SIG-M5 treated with dmso at 0.1 percent for 504 hours (cell line): Measurements from ENCODE around the gene SLC38A9.
"Not testable (repeated sequence)": the region's sequence is repeated elsewhere in the genome, so short reads cannot be mapped to it uniquely, and the experiment has no call there.

Source experiments
- DNase-seq: peaks from one replicate; lab custom pipeline; 2025; ENCODE audit not compliant: unreplicated experiment; lab: John Stamatoyannopoulos, UW

The SLC38A9 gene

DNA sequence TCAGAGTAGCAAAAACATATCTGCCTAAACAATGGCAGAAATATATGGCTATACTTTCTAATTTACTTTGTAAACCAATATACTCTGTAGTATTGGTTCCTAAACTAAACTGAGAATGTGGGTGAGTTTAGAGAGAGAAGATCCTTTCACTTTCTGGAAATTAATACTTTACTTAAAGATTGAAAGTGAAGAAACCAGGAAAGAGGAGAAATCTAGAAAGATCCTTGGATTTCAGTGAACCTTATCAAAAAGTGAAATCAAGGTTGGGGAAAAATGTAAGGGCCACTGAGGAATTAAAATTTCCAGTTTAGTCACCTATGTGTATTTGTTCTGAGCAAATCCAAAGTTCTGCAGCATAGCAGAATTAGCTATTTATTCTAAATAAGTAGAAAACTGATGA is 5.9 kb downstream of the SLC38A9 start:
- DNase-seq, result no peak

- DNase-seq, result peak; percentile 19
Observed at GRCh38 chr5:55702598-55703345, 9.4 kb downstream of the SLC38A9 start.

DNA sequence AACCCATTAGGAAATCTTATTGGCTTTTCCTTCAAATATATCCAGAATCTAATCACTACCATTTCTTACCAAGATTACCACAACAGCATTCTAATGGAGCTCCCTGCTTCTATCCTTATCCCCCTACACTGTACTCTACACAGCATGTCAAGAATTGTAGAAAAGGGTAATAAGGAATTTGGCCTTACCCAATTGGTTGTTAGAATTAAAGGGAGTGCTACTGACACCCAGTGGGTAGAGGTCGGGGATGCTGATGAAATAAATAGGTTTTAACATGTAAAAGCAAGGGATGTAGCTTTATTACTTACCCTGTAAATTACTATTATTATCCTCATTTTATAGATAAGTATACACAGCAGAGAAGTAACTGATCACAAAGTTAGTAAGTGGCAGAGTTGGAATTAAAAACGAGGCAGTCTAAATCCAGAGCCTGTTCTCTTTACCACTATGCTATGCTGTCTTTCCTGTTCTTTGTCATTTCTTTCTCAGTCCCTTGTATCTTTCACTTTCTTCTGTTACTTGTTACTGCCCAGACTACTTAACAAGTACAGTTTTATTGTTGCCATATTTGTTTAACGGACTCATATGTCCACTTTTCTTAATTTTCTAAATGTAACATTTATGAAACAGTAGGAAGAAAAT is 10.5 kb downstream of the SLC38A9 start:
- no peak for DNase-seq

DNA sequence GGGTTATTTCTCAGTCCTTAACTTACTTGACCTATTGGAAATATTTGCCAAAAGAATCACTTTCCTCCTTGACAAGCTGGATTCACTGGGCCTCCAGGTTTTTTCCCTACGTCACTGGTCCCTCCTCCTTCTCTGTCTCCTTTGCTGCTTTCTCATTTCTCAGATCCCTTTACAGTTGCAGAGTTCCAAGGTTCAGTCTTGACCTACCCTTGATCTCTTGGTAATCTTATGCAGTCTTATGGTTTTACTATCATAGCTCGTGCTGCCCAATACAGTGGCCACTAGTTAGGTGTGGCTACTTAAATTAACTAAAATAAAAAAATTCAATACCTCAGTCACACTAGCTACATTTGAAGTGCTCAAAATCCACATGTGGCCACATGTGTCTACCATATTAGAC is 11.4 kb downstream of the SLC38A9 start:
- no peak for DNase-seq

GRCh38 chr5:55699041-55699688 is 13.0 kb downstream of the SLC38A9 start:
- no peak for DNase-seq

- DNase-seq, result not testable (repeated sequence)
Observed at GRCh38 chr5:55696704-55697103, 15.4 kb downstream of the SLC38A9 start.

- peak; percentile 57 for DNase-seq
Observed at GRCh38 chr5:55694152-55694830, 17.8 kb downstream of the SLC38A9 start.

DNA sequence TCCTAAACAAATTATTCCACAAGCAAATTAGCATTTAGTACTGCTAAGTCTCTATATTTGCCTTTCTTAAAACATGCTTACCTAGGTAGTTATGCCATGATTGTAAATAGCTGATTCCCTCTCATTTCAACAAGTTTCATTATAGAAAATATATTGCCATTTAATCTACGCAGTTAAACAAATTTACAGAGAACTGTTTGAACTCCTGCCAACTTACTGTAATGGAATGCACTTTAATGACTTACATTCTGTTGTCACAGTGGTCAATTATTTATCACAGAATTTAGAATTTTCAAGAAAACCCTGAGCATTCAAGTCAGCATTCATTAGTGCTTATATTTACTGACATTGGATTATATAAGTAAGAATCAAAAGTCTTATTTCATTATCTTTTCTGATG is 19.6 kb downstream of the SLC38A9 start:
- no peak for DNase-seq

DNA sequence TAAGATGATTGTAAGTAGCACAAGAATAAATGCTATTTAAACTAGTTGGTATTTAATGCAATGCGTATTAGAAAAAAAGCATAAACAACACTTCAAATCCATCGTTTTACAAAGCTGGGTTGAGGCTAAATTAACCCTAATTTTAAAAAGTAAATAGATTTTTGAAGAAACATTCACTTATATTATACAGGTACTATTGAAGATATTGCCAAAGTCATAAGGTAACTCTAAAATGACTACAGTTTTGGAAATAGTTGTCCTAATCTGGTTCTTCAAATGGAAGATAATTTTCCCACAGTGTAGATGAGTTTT is 20.1 kb downstream of the SLC38A9 start:
- no peak for DNase-seq

GRCh38 chr5:55691265-55692105 is 20.6 kb downstream of the SLC38A9 start:
- DNase-seq, result peak; percentile 56

- no peak for DNase-seq
Observed at GRCh38 chr5:55682071-55682470, 30.1 kb downstream of the SLC38A9 start.

GRCh38 chr5:55681301-55681700 is 30.8 kb downstream of the SLC38A9 start:
- no peak for DNase-seq

DNA sequence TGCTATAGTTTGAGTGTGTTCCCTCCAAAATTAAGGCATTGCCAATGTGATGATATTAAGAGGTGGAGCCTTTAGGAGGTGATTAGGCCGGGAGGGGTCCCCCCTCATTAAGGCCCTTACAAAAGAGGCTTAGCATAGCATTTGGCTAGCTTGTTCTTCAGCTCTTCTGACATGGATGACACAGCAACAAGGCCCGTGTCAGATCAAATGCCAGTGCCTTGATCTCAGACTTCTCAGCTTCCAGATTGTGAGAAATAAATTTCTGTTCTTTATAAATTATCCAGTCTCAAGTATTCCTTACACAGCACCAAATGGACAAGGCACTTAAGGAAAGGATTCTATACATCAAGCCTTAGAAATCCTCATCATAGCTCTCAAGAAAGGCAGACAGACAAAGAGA is 31.8 kb downstream of the SLC38A9 start:
- no peak for DNase-seq

DNA sequence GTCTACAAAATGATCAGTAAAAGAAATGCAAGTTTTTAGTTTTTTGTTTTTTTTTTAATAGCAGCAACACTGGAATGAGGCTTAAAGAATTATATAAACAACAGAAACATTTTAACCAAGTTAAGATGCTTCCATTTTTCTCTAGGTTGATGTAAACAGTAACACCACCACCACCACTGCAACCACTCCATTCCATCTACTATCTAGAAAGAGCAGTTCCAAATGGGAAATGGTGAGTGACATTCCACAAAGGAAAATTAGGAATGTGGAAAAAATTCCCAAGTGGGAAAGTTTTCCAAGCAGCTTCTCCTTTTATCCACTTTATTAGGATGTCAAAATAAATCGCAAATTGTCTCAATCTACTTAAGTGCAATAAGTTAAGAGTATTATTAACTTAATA is 32.6 kb downstream of the SLC38A9 start:
- DNase-seq, result no peak

DNA sequence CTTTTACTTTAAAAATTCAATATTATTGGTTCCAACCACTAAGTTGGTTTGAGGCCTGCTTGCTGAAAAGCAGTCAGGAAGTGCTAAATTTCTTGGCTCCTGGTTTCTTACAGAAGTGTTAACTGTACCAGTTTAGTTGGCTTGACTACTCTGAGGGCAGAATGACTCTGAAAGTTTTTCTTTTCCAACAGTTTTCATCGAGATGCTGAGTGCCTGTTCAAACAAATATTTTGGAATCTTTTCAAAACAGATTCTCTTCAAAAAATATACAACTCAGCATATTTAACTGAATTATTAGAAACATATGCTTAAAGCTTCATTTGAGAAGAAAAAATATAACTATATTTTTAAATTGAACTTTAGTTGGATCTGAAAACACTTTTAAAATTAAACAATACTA is 37.0 kb downstream of the SLC38A9 start:
- DNase-seq, result no peak

- DNase-seq, result no peak
Observed at GRCh38 chr5:55674340-55674739, 37.8 kb downstream of the SLC38A9 start.

- no peak for DNase-seq
Observed at GRCh38 chr5:55672477-55672911, 39.6 kb downstream of the SLC38A9 start.

DNA sequence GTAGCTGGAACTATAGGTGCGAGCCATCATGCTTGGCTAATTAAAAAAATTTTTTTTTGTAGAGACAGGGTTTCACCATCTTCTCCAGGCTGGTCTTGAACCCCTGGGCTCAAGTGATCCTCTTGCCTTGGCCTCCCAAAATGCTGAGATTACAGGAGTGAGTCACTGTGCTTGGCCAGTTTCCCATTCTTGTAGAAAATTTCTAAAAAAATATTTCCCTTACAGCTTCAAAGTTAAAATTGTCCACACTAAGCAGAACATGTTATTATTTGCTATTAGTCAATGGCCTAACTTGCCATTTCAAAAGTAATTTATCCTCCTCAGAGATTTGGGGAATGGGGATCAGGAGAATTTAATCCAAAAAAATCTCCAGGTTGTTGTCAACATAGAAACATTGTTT is 40.1 kb downstream of the SLC38A9 start:
- no peak for DNase-seq

GRCh38 chr5:55668356-55668755 is 43.8 kb downstream of the SLC38A9 start:
- DNase-seq, result peak; percentile 16

DNA sequence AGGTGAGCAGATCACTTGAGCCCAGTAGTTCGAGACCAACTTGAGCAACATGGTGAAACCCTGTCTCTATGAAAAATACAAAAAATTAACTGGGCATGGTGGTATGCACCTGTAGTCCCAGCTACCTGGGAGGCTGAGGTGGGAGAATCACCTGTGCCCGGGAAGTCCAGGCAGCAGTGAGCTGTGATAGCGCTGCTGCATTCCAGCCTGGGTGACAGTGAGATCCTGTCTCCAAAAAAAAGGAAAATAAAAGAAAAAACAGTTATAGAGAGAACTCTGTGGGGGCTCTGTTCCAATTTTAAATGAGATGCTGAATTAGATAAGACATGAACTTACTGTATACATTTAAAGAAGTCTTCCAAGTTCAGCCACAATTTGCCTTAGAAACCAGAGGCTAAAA is 44.2 kb downstream of the SLC38A9 start:
- DNase-seq, result no peak

GRCh38 chr5:55665065-55665464 is 47.1 kb downstream of the SLC38A9 start:
- no peak for DNase-seq
